HG02571 (cell line): ENCODE measurements around the gene KAZN.
"Not testable (repeated sequence)": the region's sequence is repeated elsewhere in the genome, so short reads cannot be mapped to it uniquely, and the experiment has no call there.

Experiments
- ATAC-seq: cut with Tn5 transposase; IDR thresholded peaks from one replicate; pipeline ENCODE4 v1.9.1; 2021; ENCODE audit warnings: mild to moderate bottlenecking, moderate library complexity; ENCODE audit not compliant: unreplicated experiment

KAZN gene

GRCh38 chr1:14962407-14962806 is 363.9 kb downstream of the KAZN start:
- ATAC-seq, result no peak

- ATAC-seq, result not testable (repeated sequence)
Measured at GRCh38 chr1:14963791-14964710, 365.6 kb downstream of the KAZN start.

- no peak for ATAC-seq
Measured at GRCh38 chr1:14964711-14965055, 366.2 kb downstream of the KAZN start.

- no peak for ATAC-seq
Measured at GRCh38 chr1:14968251-14968851, 369.9 kb downstream of the KAZN start.

- no peak for ATAC-seq
Measured at GRCh38 chr1:14969006-14969405, 370.5 kb downstream of the KAZN start.

GRCh38 chr1:14970115-14970798 is 371.8 kb downstream of the KAZN start:
- ATAC-seq, result no peak

- no peak for ATAC-seq
Measured at GRCh38 chr1:14970799-14971141, 372.3 kb downstream of the KAZN start.

GRCh38 chr1:14971221-14971620 is 372.7 kb downstream of the KAZN start:
- no peak for ATAC-seq

GRCh38 chr1:14972107-14972506 is 373.6 kb downstream of the KAZN start:
- no peak for ATAC-seq

- no peak for ATAC-seq
Measured at GRCh38 chr1:14973773-14974172, 375.3 kb downstream of the KAZN start.

- no peak for ATAC-seq
Measured at GRCh38 chr1:14974361-14974760, 375.9 kb downstream of the KAZN start.

- ATAC-seq, result no peak
Measured at GRCh38 chr1:14975119-14975518, 376.6 kb downstream of the KAZN start.

GRCh38 chr1:14976256-14976655 is 377.8 kb downstream of the KAZN start:
- ATAC-seq, result no peak

GRCh38 chr1:14977338-14977931 is 378.9 kb downstream of the KAZN start:
- ATAC-seq, result no peak

GRCh38 chr1:14980621-14981218 is 382.2 kb downstream of the KAZN start:
- ATAC-seq, result no peak

GRCh38 chr1:14982029-14982428 is 383.5 kb downstream of the KAZN start:
- no peak for ATAC-seq

GRCh38 chr1:14983277-14983676 is 384.8 kb downstream of the KAZN start:
- ATAC-seq, result no peak

GRCh38 chr1:14986168-14986567 is 387.7 kb downstream of the KAZN start:
- no peak for ATAC-seq

- ATAC-seq, result no peak
Measured at GRCh38 chr1:14987829-14988603, 389.5 kb downstream of the KAZN start.

- no peak for ATAC-seq
Measured at GRCh38 chr1:14988636-14989035, 390.2 kb downstream of the KAZN start.
